SK-N-SH treated with all-trans-retinoic acid at 6 μM for 48 hours (cell line): ENCODE data around the gene MYO5B.

ENCODE experiments used
- ATAC-seq: fragments of 200-7000 bp; cut with Tn5 transposase; 3 replicates; pipeline ENCODE4 v1.9.1; 2020; ENCODE audit warnings: mild to moderate bottlenecking, moderate library complexity
- ARNTL ChIP-seq: fragments of 450-650 bp; formaldehyde crosslinking; IDR thresholded peaks from 2 replicates; pipeline ENCODE4 v1.5.0; 2020; ENCODE audit warnings: low read depth, mild to moderate bottlenecking, moderate library complexity, borderline replicate concordance
- BACH2 ChIP-seq: fragments of 250-450 bp; sonication (Bioruptor Pico); IDR thresholded peaks from 2 replicates; pipeline ENCODE4 v1.9.0; 2021; ENCODE audit warnings: mild to moderate bottlenecking, borderline replicate concordance
- CSDC2 ChIP-seq: fragments of 250-450 bp; sonication (Bioruptor Pico); IDR thresholded peaks from 2 replicates; pipeline ENCODE4 v1.5.0; 2020; ENCODE audit warnings: mild to moderate bottlenecking, moderate library complexity
- ESRRG ChIP-seq: fragments of 250-450 bp; sonication (Bioruptor Pico); IDR thresholded peaks from 2 replicates; pipeline ENCODE4 v1.6.1; 2021; ENCODE audit warnings: mild to moderate bottlenecking
- GLIS3 ChIP-seq: fragments of 250-450 bp; sonication (Bioruptor Pico); IDR thresholded peaks from 2 replicates; pipeline ENCODE4 v1.5.0; 2020; ENCODE audit warnings: mild to moderate bottlenecking, moderate library complexity
- ISL1 ChIP-seq: fragments of 250-450 bp; sonication (Bioruptor Pico); IDR thresholded peaks from 2 replicates; pipeline ENCODE4 v2.1.2; 2022; ENCODE audit warnings: mild to moderate bottlenecking, moderate library complexity
- OSR1 ChIP-seq: fragments of 250-450 bp; sonication (Bioruptor Pico); IDR thresholded peaks from 2 replicates; pipeline ENCODE4 v1.8.0; 2022; ENCODE audit warnings: moderate library complexity, mild to moderate bottlenecking, inconsistent platforms
- PATZ1 ChIP-seq: fragments of 250-450 bp; sonication (Bioruptor Pico); IDR thresholded peaks from 2 replicates; pipeline ENCODE4 v1.8.0; 2020; ENCODE audit warnings: mild to moderate bottlenecking, moderate library complexity, borderline replicate concordance
- PPARA ChIP-seq: fragments of 250-450 bp; sonication (Bioruptor Pico); IDR thresholded peaks from 2 replicates; pipeline ENCODE4 v1.5.0; 2020; ENCODE audit warnings: mild to moderate bottlenecking, borderline replicate concordance
- RARB ChIP-seq: fragments of 250-450 bp; sonication (Bioruptor Pico); IDR thresholded peaks from 2 replicates; pipeline ENCODE4 v1.8.0; 2021; ENCODE audit warnings: mild to moderate bottlenecking, moderate library complexity
- TCF4 ChIP-seq: fragments of 250-450 bp; sonication (Bioruptor Pico); IDR thresholded peaks from 2 replicates; pipeline ENCODE4 v1.8.0; 2021; ENCODE audit warnings: mild to moderate bottlenecking, moderate library complexity, borderline replicate concordance
- TOX ChIP-seq: fragments of 250-450 bp; sonication (Bioruptor Pico); IDR thresholded peaks from 2 replicates; pipeline ENCODE4 v1.8.0; 2021; ENCODE audit warnings: mild to moderate bottlenecking, moderate library complexity, borderline replicate concordance
- TSHZ2 ChIP-seq: fragments of 250-450 bp; sonication (Bioruptor Pico); IDR thresholded peaks from 2 replicates; pipeline ENCODE4 v1.5.0; 2020; ENCODE audit warnings: mild to moderate bottlenecking, moderate library complexity
- ZC3H10 ChIP-seq: fragments of 250-450 bp; sonication (Bioruptor Pico); IDR thresholded peaks from 2 replicates; pipeline ENCODE4 v1.5.1; 2021; ENCODE audit warnings: mild to moderate bottlenecking, moderate library complexity
- ZFP3 ChIP-seq: fragments of 250-450 bp; sonication (Bioruptor Pico); IDR thresholded peaks from 2 replicates; pipeline ENCODE4 v1.5.0; 2020; ENCODE audit warnings: mild to moderate bottlenecking, moderate library complexity
- ZFP30 ChIP-seq: fragments of 450-650 bp; formaldehyde crosslinking; IDR thresholded peaks from 2 replicates; pipeline ENCODE4 v1.5.0; 2022; ENCODE audit warnings: mild to moderate bottlenecking, moderate library complexity
- ZNF70 ChIP-seq: fragments of 450-650 bp; formaldehyde crosslinking; IDR thresholded peaks from 2 replicates; pipeline ENCODE4 v1.5.0; 2020; ENCODE audit warnings: mild to moderate bottlenecking, moderate library complexity
- ZNF8 ChIP-seq: fragments of 450-650 bp; formaldehyde crosslinking; IDR thresholded peaks from 2 replicates; pipeline ENCODE4 v1.5.0; 2020; ENCODE audit warnings: mild to moderate bottlenecking, moderate library complexity
- TF ChIP-seq, protein P1 (sequence below): fragments of 250-450 bp; sonication (Bioruptor Pico); IDR thresholded peaks from 2 replicates; pipeline ENCODE4 v1.5.1; 2021; ENCODE audit warnings: mild to moderate bottlenecking, moderate library complexity
- TF ChIP-seq, protein P2 (sequence below): fragments of 250-450 bp; sonication (Bioruptor Pico); IDR thresholded peaks from 2 replicates; pipeline ENCODE4 v1.5.1; 2020; ENCODE audit warnings: low read depth, mild to moderate bottlenecking, moderate library complexity

The MYO5B gene

GRCh38 chr18:50192995-50193795 is 1.8 kb downstream of the MYO5B start:
- TF ChIP-seq ESRRG (no peak), ZNF8 (CRISPR knock-in tag) (no peak), TOX (no peak), ZNF70 (CRISPR knock-in tag) (no peak), ZC3H10 (CRISPR knock-in tag) (no peak), TSHZ2 (no peak), CSDC2 (CRISPR knock-in tag) (no peak), ISL1 (CRISPR knock-in tag) (no peak), PPARA (CRISPR knock-in tag) (no peak), BACH2 (no peak), GLIS3 (CRISPR knock-in tag) (no peak), TCF4 (CRISPR knock-in tag) (no peak), RARB (CRISPR knock-in tag) (no peak)
- TF ChIP-seq, protein P1, sequence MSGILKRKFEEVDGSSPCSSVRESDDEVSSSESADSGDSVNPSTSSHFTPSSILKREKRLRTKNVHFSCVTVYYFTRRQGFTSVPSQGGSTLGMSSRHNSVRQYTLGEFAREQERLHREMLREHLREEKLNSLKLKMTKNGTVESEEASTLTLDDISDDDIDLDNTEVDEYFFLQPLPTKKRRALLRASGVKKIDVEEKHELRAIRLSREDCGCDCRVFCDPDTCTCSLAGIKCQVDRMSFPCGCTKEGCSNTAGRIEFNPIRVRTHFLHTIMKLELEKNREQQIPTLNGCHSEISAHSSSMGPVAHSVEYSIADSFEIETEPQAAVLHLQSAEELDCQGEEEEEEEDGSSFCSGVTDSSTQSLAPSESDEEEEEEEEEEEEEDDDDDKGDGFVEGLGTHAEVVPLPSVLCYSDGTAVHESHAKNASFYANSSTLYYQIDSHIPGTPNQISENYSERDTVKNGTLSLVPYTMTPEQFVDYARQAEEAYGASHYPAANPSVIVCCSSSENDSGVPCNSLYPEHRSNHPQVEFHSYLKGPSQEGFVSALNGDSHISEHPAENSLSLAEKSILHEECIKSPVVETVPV, result no peak
- no peak; the same call in 2 of the 3 replicates for ATAC-seq

GRCh38 chr18:50190926-50191325 is 4.0 kb downstream of the MYO5B start:
- TF ChIP-seq BACH2, result no peak
- TF ChIP-seq PATZ1 (CRISPR knock-in tag), result no peak
- no peak for TF ChIP-seq TSHZ2
- no peak for TF ChIP-seq ZFP30 (CRISPR knock-in tag)
- TF ChIP-seq ARNTL, result no peak
- TF ChIP-seq, protein P2, sequence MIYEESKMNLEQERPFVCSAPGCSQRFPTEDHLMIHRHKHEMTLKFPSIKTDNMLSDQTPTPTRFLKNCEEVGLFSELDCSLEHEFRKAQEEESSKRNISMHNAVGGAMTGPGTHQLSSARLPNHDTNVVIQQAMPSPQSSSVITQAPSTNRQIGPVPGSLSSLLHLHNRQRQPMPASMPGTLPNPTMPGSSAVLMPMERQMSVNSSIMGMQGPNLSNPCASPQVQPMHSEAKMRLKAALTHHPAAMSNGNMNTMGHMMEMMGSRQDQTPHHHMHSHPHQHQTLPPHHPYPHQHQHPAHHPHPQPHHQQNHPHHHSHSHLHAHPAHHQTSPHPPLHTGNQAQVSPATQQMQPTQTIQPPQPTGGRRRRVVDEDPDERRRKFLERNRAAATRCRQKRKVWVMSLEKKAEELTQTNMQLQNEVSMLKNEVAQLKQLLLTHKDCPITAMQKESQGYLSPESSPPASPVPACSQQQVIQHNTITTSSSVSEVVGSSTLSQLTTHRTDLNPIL (CRISPR knock-in tag), result no peak
- TF ChIP-seq GLIS3 (CRISPR knock-in tag), result no peak
- TF ChIP-seq TCF4 (CRISPR knock-in tag), result no peak
- no peak for TF ChIP-seq ZNF8 (CRISPR knock-in tag)
- TF ChIP-seq ISL1 (CRISPR knock-in tag), result no peak
- no peak for TF ChIP-seq ESRRG
- no peak for TF ChIP-seq CSDC2 (CRISPR knock-in tag)
- no peak for TF ChIP-seq ZC3H10 (CRISPR knock-in tag)
- ATAC-seq, result no peak

- no peak for ATAC-seq
- TF ChIP-seq PATZ1 (CRISPR knock-in tag) (no peak), TSHZ2 (no peak), ARNTL (no peak), ZFP3 (CRISPR knock-in tag) (no peak), PPARA (CRISPR knock-in tag) (no peak), OSR1 (CRISPR knock-in tag) (no peak)
- TF ChIP-seq, protein P2 (CRISPR knock-in tag), result no peak
Observed at GRCh38 chr18:50190236-50190635, 4.7 kb downstream of the MYO5B start.
